GM18511 (cell line): ENCODE data around the gene GNL1.

ENCODE experiments used
- ATAC-seq: cut with Tn5 transposase; IDR thresholded peaks from one replicate; pipeline ENCODE4 v1.9.1; 2021; ENCODE audit warnings: mild to moderate bottlenecking, moderate library complexity; ENCODE audit not compliant: unreplicated experiment

Gene GNL1, protein sequence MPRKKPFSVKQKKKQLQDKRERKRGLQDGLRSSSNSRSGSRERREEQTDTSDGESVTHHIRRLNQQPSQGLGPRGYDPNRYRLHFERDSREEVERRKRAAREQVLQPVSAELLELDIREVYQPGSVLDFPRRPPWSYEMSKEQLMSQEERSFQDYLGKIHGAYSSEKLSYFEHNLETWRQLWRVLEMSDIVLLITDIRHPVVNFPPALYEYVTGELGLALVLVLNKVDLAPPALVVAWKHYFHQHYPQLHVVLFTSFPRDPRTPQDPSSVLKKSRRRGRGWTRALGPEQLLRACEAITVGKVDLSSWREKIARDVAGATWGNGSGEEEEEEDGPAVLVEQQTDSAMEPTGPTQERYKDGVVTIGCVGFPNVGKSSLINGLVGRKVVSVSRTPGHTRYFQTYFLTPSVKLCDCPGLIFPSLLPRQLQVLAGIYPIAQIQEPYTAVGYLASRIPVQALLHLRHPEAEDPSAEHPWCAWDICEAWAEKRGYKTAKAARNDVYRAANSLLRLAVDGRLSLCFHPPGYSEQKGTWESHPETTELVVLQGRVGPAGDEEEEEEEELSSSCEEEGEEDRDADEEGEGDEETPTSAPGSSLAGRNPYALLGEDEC

DNA sequence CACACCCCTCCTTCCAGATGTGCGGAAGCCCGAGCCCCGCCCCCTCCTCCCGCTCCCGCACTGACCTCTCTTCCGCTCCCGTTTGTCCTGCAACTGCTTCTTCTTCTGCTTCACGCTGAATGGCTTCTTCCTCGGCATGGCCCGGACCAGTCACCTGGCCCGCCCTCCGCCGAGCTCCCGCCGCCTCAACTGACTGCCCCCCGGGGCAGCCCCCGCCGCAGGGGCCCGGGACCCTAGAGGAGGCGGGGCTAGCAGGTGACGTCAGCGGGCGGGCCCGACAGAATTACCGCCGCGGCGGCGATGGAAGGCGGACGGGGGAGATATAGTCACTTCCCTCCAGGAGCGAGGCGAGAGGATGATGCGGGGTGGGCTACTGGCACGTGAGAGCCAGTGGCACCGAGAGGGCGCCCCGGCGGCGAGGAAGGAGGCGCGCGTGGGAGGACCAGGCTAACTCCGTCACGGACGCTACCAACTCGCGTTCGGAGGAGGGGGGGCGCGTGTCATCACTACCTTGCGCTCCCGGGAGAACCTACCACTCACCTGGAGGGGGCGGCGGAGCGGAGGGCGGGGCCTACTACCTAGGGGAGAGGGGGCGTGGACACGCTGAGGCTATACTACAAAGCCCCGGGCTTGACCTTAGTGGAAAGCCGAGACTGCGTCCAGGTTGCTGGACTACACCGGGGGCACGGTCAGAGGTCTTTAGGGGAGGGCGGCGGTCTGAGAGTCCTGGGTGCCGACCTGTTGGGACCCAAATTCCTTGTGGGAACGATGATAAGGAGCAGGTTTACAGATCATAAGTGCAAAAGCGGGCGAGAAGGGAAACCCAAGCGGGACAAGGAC, at the start of gene GNL1:
TSS of gene GNL1 (minus strand) at position 424 of the 840 bp plus-strand sequence. CDS start at position 138, 286 bp downstream.
- peak; percentile 86 for ATAC-seq

DNA sequence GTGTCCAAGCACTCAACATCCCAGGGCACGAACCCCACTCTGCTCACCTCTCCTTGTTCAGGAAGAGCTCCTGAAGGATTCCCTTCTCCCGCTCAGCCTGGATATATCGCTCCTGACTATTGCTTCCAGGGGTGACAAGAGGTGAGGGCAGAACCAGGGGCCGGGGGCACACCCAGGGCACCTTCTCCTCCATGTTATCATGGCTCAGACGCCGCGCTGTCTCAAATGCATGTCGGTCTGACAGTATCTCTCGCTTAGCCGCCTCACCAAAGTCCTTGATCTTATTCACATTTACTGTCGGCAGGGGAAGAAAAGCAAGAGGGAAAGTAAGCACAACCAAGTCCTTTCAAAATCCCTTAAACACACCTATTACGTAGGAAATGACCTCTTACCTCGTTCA, 47.7 kb upstream of the GNL1 start:
- no peak for ATAC-seq

DNA sequence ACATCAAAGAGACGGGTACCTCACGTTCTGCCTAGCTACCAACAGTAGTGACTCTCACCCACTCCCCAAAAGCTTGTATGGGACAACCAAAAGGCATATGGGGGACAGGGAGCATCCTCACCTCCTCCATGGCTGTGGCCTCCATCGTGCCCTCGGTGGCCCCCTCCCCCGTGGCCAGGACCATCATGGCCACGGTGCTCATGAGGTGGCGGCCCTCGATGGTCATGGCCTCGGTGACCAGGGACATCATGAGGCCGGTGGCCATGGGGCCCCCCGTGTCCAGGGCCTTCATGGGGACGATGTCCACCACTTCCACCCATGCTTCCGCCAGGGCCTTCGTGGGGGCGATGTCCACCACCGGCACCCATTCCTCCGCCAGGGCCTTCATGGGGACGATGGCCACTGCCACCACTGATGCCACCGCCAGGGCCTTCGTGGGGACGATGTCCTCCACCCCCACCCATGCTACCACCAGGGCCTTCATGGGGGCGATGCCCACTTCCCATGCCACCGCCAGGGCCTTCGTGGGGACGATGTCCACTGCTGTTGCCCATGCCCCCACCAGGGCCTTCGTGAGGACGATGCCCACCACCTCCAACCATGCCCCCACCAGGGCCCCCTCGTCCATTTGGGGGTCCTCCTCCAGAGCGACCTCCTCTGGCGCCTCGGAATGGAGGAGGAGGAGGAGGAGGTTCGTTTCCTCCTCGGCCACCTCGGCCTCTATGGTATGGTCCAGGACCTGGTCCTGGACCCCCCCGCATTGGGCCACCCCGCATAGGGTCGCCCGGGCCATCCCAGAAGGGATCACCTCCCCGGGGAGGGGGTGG, 45.7 kb upstream of the GNL1 start:
- ATAC-seq: no peak

DNA sequence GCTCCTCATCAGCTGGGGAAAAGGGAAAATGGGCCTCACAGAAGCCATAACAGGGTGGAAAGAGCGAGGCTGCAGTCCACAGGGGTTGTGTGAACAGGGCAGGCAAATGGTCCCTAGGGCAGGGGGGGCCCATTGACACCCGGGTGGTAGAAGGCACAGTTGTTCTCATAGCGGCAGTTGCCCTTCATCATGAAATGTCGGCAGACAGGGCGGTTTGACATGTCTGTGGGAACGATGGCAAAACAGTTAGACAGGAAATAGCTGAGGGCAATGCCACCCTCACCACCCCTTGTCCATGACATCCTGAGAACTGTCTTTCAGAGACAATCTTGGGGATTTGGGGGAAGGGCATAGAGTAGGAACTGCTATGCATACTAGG, 45.1 kb upstream of the GNL1 start:
- no peak for ATAC-seq

DNA sequence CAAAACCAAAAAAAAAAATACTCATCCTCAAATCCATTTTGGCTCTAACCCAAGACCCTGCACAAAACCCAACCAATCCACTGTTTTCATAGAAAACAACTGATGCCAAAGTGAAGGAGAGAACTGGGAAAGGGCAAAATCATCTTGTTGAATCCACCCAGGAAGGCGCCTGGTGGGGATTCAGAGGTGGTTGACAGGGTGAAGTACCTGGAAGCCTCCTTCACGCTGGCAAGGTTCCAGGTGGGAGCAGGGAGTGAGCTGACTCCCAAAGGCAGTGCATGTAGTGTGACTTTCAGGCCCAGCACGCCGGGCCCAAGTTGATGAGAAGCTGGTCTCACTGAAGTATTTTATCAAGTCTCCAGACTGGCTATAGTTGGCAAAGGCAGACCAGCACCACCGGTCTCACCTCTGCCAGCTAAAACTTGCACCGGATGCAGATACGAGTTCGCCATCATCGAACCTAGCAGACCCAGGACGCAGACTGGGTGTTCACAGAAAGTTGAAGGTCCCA, 44.2 kb upstream of the GNL1 start:
- no peak for ATAC-seq

DNA sequence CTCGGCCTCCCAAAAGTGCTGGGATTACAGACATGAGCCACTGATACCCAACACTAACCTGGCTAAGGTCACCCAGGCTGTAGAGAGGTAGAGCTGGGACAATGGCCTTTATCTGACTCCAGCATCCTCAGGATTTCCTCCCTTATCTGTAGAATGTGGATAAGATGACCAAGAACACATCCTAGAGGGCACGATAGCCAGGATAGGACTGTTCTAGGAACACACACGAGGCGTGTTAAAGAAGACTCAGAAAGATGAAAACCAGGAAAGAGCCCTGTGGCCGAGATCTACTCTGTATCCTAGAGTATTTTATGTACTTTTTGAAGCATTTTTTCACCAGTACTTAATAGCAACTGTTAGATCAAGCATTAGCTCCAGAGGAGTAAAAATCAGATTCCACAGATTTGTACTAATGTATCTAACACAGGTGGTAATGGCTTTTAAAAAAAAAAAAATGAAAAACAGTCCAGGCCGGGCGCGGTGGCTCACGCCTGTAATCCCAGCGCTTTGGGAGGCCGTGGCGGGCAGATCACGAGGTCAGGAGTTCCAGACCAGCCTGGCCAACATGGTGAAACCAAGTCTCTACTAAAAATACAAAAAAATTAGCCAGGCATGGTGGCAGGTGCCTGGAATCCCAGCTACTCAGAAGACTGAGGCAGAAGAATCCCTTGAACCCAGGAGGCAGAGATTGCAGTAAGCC, 43.5 kb upstream of the GNL1 start:
- ATAC-seq: no peak

DNA sequence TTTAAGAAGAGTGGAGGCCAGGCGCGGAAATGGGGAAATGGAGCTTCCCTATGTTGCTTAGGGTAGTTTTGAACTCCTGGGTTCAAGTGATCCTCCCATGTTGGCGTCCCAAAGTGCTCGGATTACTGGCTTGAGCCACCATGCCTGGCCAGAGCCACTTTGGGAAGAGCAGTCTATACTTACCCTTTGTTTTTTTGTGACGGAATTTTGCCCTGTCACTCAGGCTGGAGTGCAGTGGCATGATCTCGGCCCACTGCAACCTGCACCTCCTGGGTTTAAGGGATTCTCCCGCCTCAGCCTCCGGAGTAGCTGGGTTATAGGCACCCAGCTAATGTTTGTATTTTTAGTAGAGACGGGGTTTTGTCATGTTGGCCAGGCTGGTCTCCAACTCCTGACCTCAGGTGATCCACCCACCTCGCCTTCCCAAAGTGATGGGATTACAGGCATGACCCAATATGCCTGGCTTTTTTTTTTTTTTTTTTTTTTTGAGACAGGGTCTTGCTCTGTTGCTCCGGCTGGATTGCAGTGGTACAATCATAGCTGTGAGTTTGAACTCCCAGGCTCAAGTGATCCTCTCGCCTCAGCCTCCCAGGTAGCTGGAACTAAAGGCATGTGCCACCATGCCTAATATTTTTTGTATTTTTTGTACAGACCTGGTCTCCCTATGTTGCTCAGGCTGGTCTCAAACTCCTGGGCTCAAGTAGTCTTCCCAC, 42.8 kb upstream of the GNL1 start:
- ATAC-seq: no peak

DNA sequence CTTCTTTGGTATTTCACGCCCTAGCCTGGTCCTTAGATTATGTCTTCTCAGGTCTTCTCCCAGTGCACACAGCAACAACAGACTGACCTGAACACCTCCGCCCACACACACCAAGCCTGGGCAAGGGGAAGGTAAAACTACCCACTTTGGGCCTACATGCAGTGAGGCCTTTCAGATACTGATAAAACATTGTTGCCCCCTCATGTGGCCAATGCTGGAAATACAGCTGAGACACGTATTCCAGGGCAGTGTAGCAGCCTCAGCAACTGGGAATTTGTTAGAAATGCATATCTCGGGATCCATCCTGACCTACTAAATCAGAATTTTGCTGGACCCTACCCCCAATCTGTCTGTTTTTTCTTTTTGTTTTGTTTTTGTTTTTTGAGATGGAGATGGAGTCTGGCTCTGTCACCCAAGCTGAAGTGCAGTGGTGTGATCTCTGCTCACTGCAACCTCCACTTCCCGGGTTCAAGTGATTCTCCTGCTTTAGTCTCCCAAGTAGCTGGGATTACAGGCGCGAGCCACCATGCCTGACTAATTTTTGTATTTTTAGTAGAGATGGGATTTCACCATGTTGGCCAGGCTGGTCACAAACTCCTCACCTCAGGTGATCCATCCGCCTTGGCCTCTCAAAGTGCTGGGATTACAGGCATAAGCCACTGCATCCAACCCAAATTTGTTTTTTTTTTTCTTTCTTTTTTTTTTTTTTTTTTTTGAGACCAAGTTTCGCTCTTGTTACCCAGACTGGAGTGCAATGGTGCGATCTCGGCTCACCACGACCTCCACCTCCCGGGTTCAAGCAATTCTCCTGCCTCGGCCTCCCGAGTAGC, 41.2 kb upstream of the GNL1 start:
- peak; percentile 58 for ATAC-seq

DNA sequence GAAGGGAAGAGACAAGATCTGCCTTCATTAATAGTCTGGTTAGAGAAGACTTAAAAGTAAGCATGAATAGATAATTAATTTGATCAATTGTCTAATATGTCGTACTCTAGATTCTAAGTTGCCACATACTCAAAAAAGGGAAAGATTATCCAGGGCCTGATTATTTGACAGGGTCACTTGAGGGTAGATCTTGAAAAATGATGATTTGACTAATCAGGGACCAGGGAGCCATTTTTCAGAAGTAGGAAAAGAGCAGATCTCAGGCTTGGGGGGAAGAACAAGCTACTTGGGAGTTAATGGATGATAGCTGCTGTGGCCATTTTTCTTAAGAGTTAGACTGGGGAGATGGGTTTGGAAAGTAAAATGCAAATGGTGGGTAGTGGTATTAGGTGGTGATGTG, 36.0 kb upstream of the GNL1 start:
- ATAC-seq: no peak

DNA sequence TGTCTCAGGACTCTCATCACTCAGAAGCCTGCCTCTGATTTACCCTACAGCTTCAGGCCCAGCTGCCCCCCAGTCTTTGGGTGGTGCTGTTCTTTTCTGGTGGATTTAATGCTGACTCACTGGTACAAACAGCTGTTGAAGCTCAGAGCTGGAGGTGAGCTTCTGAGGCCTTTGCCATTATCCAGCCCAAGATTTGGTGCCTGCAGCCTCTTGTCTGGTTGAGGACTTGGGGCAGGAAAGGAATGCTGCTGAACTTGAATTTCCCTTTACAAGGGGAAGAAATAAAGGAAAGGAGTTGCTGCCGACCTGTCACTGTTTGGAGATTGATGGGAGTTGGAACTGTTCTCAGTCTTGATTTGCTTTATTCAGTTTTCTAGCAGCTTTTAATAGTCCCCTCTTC, 34.7 kb upstream of the GNL1 start:
- no peak for ATAC-seq

DNA sequence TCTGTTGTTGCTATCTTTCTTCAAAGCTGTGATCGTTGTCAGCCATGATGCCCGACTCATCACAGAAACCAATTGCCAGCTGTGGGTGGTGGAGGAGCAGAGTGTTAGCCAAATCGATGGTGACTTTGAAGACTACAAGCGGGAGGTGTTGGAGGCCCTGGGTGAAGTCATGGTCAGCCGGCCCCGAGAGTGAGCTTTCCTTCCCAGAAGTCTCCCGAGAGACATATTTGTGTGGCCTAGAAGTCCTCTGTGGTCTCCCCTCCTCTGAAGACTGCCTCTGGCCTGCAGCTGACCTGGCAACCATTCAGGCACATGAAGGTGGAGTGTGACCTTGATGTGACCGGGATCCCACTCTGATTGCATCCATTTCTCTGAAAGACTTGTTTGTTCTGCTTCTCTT, 34.2 kb upstream of the GNL1 start:
- no peak for ATAC-seq

DNA sequence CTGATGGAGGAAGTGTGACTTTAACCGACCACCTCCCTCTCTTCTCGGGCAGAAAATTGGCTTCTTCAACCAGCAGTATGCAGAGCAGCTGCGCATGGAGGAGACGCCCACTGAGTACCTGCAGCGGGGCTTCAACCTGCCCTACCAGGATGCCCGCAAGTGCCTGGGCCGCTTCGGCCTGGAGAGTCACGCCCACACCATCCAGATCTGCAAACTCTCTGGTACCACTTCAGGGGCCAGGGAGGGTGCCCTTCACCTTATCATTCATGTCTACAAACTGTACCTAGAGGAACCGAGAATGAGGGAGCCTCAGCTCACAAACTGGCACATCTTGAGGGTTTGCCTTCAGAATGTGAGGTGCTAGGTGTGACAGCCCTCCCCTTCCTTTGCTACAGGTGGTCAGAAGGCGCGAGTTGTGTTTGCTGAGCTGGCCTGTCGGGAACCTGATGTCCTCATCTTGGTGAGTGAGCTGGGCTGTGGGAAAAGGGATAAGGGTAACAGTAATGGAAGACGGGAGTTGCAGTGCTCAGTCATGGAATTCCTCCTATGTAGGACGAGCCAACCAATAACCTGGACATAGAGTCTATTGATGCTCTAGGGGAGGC, 33.6 kb upstream of the GNL1 start:
- no peak for ATAC-seq

DNA sequence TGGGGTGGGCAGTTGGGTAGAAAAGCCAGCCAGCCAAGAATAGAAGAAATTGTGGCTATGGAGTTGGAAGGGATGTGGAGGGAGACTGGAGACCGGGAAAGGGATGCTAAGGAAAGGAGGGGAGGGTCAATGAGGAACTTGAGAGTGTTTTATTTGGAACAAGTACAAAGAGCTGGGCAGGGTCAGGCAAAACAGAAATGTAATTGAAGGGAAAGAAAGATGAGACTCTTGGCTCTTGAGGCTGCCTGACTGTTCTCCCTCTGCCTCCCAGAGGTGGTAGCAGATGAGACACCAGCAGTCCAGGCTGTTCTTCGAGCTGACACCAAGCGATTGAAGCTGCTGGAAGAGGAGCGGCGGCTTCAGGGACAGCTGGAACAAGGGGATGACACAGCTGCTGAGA, 27.6 kb upstream of the GNL1 start:
- no peak for ATAC-seq

DNA sequence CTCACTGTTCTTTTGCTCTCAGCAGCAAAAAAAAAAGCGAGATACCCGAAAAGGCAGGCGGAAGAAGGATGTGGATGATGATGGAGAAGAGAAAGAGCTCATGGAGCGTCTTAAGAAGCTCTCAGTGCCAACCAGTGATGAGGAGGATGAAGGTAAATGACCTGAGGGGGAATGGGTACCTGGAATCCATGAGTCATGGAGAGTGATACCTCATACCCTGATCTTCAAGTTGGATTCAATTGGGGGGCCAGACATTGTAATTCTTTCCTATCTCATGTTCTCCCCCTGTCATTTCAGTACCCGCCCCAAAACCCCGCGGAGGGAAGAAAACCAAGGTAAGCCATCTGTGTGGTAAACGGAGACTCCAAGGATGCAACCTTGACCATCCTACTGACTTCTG, 21.8 kb upstream of the GNL1 start:
- ATAC-seq: no peak

DNA sequence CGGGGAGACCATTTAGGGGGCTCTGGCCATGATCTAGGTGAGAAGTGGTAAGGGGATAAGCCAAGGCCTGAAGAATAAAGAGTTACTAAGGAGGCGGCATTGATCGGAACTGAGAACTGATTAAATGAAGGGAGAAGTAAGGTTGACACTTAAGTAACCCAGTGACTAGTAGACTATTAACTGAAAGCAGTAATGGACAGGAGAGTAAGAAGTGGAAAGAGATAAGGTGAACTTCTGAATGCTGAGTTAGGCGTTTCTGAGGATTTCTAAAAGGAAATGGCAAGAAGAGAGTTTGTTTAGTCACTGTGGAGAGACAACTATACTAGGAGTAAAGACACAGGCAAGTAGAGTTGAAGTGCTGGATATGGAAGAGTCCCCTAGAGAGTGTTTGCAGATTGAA, 16.8 kb upstream of the GNL1 start:
- no peak for ATAC-seq

DNA sequence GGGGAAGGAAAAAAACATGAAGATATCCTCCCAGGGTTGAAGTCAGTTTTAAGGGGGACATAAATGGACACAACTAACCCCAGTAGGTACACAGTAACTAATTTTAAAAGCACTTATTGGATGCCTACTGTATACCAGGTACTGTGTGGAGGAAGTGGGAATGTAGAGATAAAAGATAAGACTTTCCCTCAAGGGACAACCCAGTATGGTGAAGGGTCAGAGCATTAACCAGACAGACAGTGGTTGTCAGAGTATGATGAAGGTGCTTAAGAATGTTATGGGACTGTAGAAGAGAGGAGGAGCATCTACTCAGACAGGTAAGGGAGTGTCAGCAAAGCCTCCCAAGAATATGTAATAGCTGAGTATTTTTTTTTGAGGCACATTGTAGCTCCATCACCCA, 15.9 kb upstream of the GNL1 start:
- ATAC-seq: no peak

DNA sequence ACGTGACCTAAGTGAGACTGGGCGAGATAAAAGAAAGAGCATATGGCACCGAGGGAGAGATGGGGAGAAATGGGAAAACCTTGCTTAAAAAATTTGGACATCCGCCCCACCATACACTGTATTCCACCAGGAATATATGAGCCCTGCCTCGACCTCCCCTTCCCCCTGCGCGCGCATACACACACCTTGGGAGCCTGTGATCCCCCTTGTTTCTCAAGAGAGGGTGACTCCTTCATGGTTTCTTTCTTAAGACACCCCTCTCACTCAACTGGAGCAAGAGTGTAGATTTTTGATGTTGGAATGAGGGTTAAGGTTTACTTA, 15.4 kb upstream of the GNL1 start:
- ATAC-seq: no peak

DNA sequence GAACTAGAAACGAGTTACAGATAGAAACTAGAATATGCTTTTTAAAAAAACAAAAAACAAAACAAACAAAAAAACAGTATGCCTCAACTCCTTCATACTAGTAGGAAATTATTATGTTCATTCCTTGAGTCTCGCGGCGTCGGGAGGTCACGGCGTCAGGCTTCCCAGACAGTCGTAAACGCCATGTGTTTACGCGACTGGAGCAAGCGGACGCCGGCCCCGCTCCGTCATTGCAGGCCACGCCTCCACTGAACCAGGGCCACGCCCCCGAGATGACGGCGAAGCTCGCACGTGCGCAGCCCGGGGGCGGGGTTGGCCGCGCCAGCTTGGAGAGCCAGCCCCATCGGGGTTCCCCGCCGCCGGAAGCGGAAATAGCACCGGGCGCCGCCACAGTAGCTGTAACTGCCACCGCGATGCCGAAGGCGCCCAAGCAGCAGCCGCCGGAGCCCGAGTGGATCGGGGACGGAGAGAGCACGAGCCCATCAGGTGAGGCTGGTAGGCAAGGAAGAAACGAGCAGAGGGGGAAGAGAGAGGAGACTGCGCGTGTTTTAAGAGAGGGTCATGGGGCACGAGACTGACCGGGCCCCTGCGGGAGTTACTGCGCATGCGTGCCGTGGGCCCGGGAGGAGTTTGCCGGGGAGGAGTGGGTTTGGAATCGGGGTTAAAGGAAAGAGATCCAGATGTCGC, 14.9 kb upstream of the GNL1 start, which contains the start of gene ABCF1:
TSS of gene ABCF1 (plus strand) at position 368 of the 687 bp plus-strand sequence. CDS start at position 414, 46 bp downstream.
- ATAC-seq: peak; percentile 95
